ENCODE measurements around the gene TEX2. TPM values are rescaled to one million over a fixed set of nuclear protein-coding genes. Genes with fewer than 3 reads are reported as not detected.

TEX2 gene
- total and polyA plus RNA-seq, 9 of the 15 experiments (the other 6 are each of a cell fraction or from before 2014, with no cell fraction given), result 4.1 to 27.6 (median 19.3) TPM

GRCh38 chr17:64145375-64145750 is 117.7 kb downstream of the TEX2 start (continued):
- TF ChIP-seq, protein P1, sequence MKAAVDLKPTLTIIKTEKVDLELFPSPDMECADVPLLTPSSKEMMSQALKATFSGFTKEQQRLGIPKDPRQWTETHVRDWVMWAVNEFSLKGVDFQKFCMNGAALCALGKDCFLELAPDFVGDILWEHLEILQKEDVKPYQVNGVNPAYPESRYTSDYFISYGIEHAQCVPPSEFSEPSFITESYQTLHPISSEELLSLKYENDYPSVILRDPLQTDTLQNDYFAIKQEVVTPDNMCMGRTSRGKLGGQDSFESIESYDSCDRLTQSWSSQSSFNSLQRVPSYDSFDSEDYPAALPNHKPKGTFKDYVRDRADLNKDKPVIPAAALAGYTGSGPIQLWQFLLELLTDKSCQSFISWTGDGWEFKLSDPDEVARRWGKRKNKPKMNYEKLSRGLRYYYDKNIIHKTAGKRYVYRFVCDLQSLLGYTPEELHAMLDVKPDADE (conservative IDR thresholded peaks at IDR 0.05; ENCODE audit: control insufficient read depth, low read depth, low read length), result no peak
- TF ChIP-seq CTBP1 (IDR thresholded peaks at IDR 0.05; ENCODE audit: borderline replicate concordance) (no peak; the same call in 1 of the 2 replicates), KHSRP (IDR thresholded peaks at IDR 0.05) (no peak), SMARCA5 (IDR thresholded peaks at IDR 0.05) (no peak), EGR1 (conservative IDR thresholded peaks at IDR 0.05) (no peak), HINFP (tag; conservative IDR thresholded peaks at IDR 0.05; ENCODE audit: low read depth) (peak; percentile 72), BRD9 (IDR thresholded peaks at IDR 0.05; ENCODE audit: low read depth, partially characterized antibody) (no peak), CLOCK (CRISPR knock-in tag; IDR thresholded peaks at IDR 0.05; ENCODE audit: borderline replicate concordance) (no peak), SIN3A (IDR thresholded peaks at IDR 0.05; ENCODE audit: borderline replicate concordance in 2 of 2, control insufficient read depth in 1 of 2, low read depth in 2 of 2, low read length in 2 of 2) (peak in 1 of 2 experiments; percentile 76; a peak in 1 of 4 replicates), KDM1A (IDR thresholded peaks at IDR 0.05) (peak in 1 of 2 experiments; percentile 43; a peak in 1 of 4 replicates), C11orf30 (IDR thresholded peaks at IDR 0.05; ENCODE audit: low read depth) (no peak), NCOA6 (IDR thresholded peaks at IDR 0.05) (no peak)
- TF ChIP-seq, protein P2, sequence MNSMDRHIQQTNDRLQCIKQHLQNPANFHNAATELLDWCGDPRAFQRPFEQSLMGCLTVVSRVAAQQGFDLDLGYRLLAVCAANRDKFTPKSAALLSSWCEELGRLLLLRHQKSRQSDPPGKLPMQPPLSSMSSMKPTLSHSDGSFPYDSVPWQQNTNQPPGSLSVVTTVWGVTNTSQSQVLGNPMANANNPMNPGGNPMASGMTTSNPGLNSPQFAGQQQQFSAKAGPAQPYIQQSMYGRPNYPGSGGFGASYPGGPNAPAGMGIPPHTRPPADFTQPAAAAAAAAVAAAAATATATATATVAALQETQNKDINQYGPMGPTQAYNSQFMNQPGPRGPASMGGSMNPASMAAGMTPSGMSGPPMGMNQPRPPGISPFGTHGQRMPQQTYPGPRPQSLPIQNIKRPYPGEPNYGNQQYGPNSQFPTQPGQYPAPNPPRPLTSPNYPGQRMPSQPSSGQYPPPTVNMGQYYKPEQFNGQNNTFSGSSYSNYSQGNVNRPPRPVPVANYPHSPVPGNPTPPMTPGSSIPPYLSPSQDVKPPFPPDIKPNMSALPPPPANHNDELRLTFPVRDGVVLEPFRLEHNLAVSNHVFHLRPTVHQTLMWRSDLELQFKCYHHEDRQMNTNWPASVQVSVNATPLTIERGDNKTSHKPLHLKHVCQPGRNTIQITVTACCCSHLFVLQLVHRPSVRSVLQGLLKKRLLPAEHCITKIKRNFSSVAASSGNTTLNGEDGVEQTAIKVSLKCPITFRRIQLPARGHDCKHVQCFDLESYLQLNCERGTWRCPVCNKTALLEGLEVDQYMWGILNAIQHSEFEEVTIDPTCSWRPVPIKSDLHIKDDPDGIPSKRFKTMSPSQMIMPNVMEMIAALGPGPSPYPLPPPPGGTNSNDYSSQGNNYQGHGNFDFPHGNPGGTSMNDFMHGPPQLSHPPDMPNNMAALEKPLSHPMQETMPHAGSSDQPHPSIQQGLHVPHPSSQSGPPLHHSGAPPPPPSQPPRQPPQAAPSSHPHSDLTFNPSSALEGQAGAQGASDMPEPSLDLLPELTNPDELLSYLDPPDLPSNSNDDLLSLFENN (IDR thresholded peaks at IDR 0.05; ENCODE audit: low read depth in 2 of 2, low read length in 2 of 2), result no peak
- TF ChIP-seq, protein P3, sequence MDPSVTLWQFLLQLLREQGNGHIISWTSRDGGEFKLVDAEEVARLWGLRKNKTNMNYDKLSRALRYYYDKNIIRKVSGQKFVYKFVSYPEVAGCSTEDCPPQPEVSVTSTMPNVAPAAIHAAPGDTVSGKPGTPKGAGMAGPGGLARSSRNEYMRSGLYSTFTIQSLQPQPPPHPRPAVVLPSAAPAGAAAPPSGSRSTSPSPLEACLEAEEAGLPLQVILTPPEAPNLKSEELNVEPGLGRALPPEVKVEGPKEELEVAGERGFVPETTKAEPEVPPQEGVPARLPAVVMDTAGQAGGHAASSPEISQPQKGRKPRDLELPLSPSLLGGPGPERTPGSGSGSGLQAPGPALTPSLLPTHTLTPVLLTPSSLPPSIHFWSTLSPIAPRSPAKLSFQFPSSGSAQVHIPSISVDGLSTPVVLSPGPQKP (CRISPR knock-in tag; IDR thresholded peaks at IDR 0.05), result no peak
